Activated naive CD4-positive, alpha-beta T cell treated with anti-CD3 and anti-CD28 coated beads, Interleukin-2, amount 50 U/mL, for 16 hours (primary cell): ENCODE data around the gene SYT7.
"Not testable (repeated sequence)": the region's sequence is repeated elsewhere in the genome, so short reads cannot be mapped to it uniquely, and the experiment has no call there.

Experiments used
- DNase-seq: peaks from one replicate; pipeline ENCODE4 v3.0.0-alpha.2; 2020

The SYT7 gene

GRCh38 chr11:61581030-61581928 lies at the start of gene SYT7:
Gene SYT7, minus strand, starts transcription at chr11:61581076. Its CDS starts 256 bp downstream, at chr11:61580820.
- peak; percentile 95 for DNase-seq

GRCh38 chr11:61630089-61630488 lies 49.2 kb upstream of the SYT7 start:
- no peak for DNase-seq

- no peak for DNase-seq
Observed at GRCh38 chr11:61629082-61629833, 48.4 kb upstream of the SYT7 start.

- no peak for DNase-seq
Observed at GRCh38 chr11:61628662-61628970, 47.7 kb upstream of the SYT7 start.

- DNase-seq = peak; percentile 25
Observed at GRCh38 chr11:61627850-61628661, 47.2 kb upstream of the SYT7 start.

GRCh38 chr11:61626580-61627380 lies 45.9 kb upstream of the SYT7 start:
- DNase-seq = no peak

- no peak for DNase-seq
Observed at GRCh38 chr11:61625525-61625924, 44.6 kb upstream of the SYT7 start.

GRCh38 chr11:61621917-61622585 lies 41.2 kb upstream of the SYT7 start:
- no peak for DNase-seq

- no peak for DNase-seq
Observed at GRCh38 chr11:61619471-61620226, 38.8 kb upstream of the SYT7 start.

GRCh38 chr11:61618978-61619377 lies 38.1 kb upstream of the SYT7 start:
- DNase-seq = no peak

GRCh38 chr11:61617515-61617914 lies 36.6 kb upstream of the SYT7 start:
- no peak for DNase-seq

- no peak for DNase-seq
Observed at GRCh38 chr11:61616434-61616833, 35.6 kb upstream of the SYT7 start.

GRCh38 chr11:61614782-61615181 lies 33.9 kb upstream of the SYT7 start:
- DNase-seq = not testable (repeated sequence)

GRCh38 chr11:61613870-61614269 lies 33.0 kb upstream of the SYT7 start:
- no peak for DNase-seq

GRCh38 chr11:61613051-61613450 lies 32.2 kb upstream of the SYT7 start:
- DNase-seq = no peak

GRCh38 chr11:61611309-61611708 lies 30.4 kb upstream of the SYT7 start:
- DNase-seq = no peak

GRCh38 chr11:61610905-61611304 lies 30.0 kb upstream of the SYT7 start:
- DNase-seq = no peak

GRCh38 chr11:61609980-61610366 lies 29.1 kb upstream of the SYT7 start:
- DNase-seq = no peak

GRCh38 chr11:61609000-61609979 lies 28.4 kb upstream of the SYT7 start:
- DNase-seq = no peak
